Esophagus muscularis mucosa (tissue), 3 donors: ENCODE results near the gene DDTL.
"Not testable (repeated sequence)": the region's sequence is repeated elsewhere in the genome, so short reads cannot be mapped to it uniquely, and the experiment has no call there.

Source experiments
- CTCF ChIP-seq, 3 experiments: fragments of 200-600 bp in 2 of 3; fragments of 450-650 bp in 1 of 3; sonication (generic) in 2 of 3; IDR thresholded peaks; one replicate each; pipeline ENCODE4 v1.5.1; 2017 to 2019; ENCODE audit warnings: antibody characterized with exemption in 3 of 3, mild to moderate bottlenecking in 2 of 3, moderate library complexity in 1 of 3
- POLR2A ChIP-seq: fragments of 450-650 bp; IDR thresholded peaks from one replicate; pipeline ENCODE4 v1.6.1; 2017; ENCODE audit warnings: antibody characterized with exemption, moderate library complexity, mild to moderate bottlenecking, low read depth

DNA sequence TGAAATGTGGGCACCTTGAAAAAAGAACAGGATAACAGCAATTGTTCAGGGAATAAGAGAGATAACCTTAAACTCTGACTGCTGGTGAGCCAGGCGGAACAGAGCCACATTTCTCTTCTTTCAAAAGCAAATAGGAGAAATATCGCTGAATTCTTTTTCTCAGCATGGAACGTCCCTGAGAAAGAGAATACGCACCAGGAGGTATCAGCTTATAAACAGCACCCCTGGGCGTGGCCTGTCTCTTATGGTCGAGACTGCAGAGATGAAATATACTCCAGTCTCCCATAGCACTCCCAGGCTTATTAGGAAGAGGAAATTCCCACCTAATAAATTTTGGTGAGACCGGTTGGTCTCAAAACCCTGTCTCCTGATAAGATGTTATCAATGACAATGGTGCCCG, 10.8 kb upstream of the DDTL start:
- TF ChIP-seq CTCF (IDR thresholded peaks at IDR 0.05); POLR2A: not testable (repeated sequence)
